ENCODE data around the gene SPEN. TPM values are rescaled to one million over a fixed set of nuclear protein-coding genes. Genes with fewer than 3 reads are reported as not detected.

The SPEN gene
- total and polyA plus RNA-seq, 9 of the 15 experiments (the other 6 are each of a cell fraction or from before 2014, with no cell fraction given) = 5.7 to 87.5 (median 27.2) TPM

DNA sequence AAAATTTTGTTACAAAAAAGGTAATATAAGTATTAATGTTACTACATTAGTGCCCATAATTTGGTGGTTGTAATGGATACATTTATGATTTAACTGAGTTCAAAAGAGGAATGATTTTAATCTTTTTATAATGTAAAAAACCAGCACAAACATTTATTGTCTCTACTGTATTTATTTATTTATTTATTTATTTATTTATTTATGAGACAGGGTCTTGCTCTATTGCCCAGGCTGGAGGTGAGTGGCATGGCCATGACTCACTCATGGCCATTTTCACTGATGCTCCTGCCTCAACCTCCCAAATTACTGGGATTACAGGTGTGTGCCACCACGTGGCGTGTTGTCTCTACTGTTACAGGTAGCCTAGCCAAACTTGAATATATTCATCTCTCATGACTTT is 21.9 kb downstream of the SPEN start:
- peaks cover 99% of the 10 kb centered on the region for H3K79me2 ChIP-seq (ENCODE audit: control insufficient read depth, insufficient read depth, low read length)
- H3K36me3 ChIP-seq (ENCODE audit: control insufficient read depth, insufficient read depth, low read length) = peaks cover 24% of the 10 kb centered on the region; the same call in 2 of the 3 replicates
- no peak overlapping the region for H3K4me2 ChIP-seq (ENCODE audit: insufficient read depth, low read length)
- 88% methylated on average over 2 of the region's 2 CpGs for WGBS (ENCODE audit: insufficient coverage, low coverage, missing lambda C conversion rate)
- TF ChIP-seq ZNF121 (CRISPR knock-in tag; conservative IDR thresholded peaks at IDR 0.05) (peak; percentile 63; the same call in 1 of the 2 replicates), KHSRP (IDR thresholded peaks at IDR 0.05) (no peak), GABPB1 (CRISPR knock-in tag; IDR thresholded peaks at IDR 0.05) (no peak), SNRNP70 (optimal IDR thresholded peaks at IDR 0.05; ENCODE audit: low read depth, low read length) (no peak), RBM25 (IDR thresholded peaks at IDR 0.05; ENCODE audit: low read depth, low read length, severe bottlenecking) (peak; percentile 13)
- TF ChIP-seq, protein P1, sequence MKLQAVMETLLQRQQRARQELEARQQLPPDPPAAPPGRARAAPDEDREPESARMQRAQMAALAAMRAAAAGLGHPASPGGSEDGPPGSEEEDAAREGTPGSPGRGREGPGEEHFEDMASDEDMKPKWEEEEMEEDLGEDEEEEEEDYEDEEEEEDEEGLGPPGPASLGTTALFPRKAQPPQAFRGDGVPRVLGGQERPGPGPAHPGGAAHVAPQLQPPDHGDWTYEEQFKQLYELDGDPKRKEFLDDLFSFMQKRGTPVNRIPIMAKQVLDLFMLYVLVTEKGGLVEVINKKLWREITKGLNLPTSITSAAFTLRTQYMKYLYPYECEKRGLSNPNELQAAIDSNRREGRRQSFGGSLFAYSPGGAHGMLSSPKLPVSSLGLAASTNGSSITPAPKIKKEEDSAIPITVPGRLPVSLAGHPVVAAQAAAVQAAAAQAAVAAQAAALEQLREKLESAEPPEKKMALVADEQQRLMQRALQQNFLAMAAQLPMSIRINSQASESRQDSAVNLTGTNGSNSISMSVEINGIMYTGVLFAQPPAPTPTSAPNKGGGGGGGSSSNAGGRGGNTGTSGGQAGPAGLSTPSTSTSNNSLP (IDR thresholded peaks at IDR 0.05; ENCODE audit: borderline replicate concordance, low read depth, low read length) = no peak
- TF ChIP-seq, protein P2, sequence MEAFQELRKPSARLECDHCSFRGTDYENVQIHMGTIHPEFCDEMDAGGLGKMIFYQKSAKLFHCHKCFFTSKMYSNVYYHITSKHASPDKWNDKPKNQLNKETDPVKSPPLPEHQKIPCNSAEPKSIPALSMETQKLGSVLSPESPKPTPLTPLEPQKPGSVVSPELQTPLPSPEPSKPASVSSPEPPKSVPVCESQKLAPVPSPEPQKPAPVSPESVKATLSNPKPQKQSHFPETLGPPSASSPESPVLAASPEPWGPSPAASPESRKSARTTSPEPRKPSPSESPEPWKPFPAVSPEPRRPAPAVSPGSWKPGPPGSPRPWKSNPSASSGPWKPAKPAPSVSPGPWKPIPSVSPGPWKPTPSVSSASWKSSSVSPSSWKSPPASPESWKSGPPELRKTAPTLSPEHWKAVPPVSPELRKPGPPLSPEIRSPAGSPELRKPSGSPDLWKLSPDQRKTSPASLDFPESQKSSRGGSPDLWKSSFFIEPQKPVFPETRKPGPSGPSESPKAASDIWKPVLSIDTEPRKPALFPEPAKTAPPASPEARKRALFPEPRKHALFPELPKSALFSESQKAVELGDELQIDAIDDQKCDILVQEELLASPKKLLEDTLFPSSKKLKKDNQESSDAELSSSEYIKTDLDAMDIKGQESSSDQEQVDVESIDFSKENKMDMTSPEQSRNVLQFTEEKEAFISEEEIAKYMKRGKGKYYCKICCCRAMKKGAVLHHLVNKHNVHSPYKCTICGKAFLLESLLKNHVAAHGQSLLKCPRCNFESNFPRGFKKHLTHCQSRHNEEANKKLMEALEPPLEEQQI (IDR thresholded peaks at IDR 0.05) = no peak
- TF ChIP-seq, protein P3, sequence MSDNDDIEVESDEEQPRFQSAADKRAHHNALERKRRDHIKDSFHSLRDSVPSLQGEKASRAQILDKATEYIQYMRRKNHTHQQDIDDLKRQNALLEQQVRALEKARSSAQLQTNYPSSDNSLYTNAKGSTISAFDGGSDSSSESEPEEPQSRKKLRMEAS (CRISPR knock-in tag; IDR thresholded peaks at IDR 0.05) = no peak
- TF ChIP-seq, protein P4, sequence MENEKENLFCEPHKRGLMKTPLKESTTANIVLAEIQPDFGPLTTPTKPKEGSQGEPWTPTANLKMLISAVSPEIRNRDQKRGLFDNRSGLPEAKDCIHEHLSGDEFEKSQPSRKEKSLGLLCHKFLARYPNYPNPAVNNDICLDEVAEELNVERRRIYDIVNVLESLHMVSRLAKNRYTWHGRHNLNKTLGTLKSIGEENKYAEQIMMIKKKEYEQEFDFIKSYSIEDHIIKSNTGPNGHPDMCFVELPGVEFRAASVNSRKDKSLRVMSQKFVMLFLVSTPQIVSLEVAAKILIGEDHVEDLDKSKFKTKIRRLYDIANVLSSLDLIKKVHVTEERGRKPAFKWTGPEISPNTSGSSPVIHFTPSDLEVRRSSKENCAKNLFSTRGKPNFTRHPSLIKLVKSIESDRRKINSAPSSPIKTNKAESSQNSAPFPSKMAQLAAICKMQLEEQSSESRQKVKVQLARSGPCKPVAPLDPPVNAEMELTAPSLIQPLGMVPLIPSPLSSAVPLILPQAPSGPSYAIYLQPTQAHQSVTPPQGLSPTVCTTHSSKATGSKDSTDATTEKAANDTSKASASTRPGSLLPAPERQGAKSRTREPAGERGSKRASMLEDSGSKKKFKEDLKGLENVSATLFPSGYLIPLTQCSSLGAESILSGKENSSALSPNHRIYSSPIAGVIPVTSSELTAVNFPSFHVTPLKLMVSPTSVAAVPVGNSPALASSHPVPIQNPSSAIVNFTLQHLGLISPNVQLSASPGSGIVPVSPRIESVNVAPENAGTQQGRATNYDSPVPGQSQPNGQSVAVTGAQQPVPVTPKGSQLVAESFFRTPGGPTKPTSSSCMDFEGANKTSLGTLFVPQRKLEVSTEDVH (IDR thresholded peaks at IDR 0.05; ENCODE audit: low read depth, partially characterized antibody) = no peak
- H3K27me3 ChIP-seq (ENCODE audit: control insufficient read depth in 2 of 2, insufficient read depth in 2 of 2, low read length in 2 of 2) = no peaks in the 10 kb centered on the region
- no peaks in the 10 kb centered on the region for H3K9me1 ChIP-seq (ENCODE audit: control insufficient read depth, insufficient read depth, low read length)
- no peak overlapping the region for H3K4me3 ChIP-seq
- no peak overlapping the region for H2AFZ ChIP-seq (ENCODE audit: low read depth, low read length)
- intact Hi-C loops (cut with micrococcal nuclease) (no loop called here), in situ Hi-C loops (cut with MboI) (loop anchor here (25.0 kb wide), 1 partner anchor 993 kb away; no protein-coding TSS in a partner anchor)
- no peaks in the 10 kb centered on the region for H3K9me3 ChIP-seq (replicated peaks; ENCODE audit: control insufficient read depth, insufficient read depth, low read depth, low read length)
- 0 out of 5 replicates have a peak, but pooled peaks cover 0 to 2% of the 10 kb centered on the region in 2 experiments for H3K4me1 ChIP-seq (replicated peaks in 1 of 2; ENCODE audit: control insufficient read depth in 2 of 2, insufficient read depth in 2 of 2, low read length in 2 of 2)
- H3K9ac ChIP-seq (ENCODE audit: insufficient read depth in 1 of 2, low read depth in 2 of 2, low read length in 2 of 2) = no peak overlapping the region
- DNase-seq (ENCODE audit: extremely low read depth in 1 of 4, low spot score in 3 of 4) (no peak), FAIRE-seq (no peak), ATAC-seq (no peak)
- POLR2A ChIA-PET = interaction anchor here (0.7 to 1.7 kb wide), 2 partner anchors 12 to 14 kb away, joined by 3 read pairs; no protein-coding TSS in a partner anchor
- H3K27ac ChIP-seq (ENCODE audit: extremely low read depth, low read depth, low read length) = no peak overlapping the region
- BruUV-seq (replicated peaks) = no TSS peak
- H4K20me1 ChIP-seq (replicated peaks; ENCODE audit: control insufficient read depth, insufficient read depth, low read length) = peaks cover 16% of the 10 kb centered on the region
- CTCF ChIA-PET (ENCODE audit: low intra/inter-chr PET ratio) = no interaction called here

All from K562 (cell line).